CD8-positive, alpha-beta memory T cell (primary cell): ENCODE data around the gene GYG2. TPM values are rescaled to one million over a fixed set of nuclear protein-coding genes. Genes with fewer than 3 reads are reported as not detected.
"Not testable (repeated sequence)": the region's sequence is repeated elsewhere in the genome, so short reads cannot be mapped to it uniquely, and the experiment has no call there.

Source experiments
- CTCF ChIA-PET: fragments of 350-600 bp; sonication (Branson Sonifier 250); formaldehyde crosslinking; loops from one replicate; lab custom pipeline; 2021; ENCODE audit warnings: antibody characterized with exemption; lab: Charles Lee
- POLR2A ChIA-PET: fragments of 350-600 bp; sonication (Branson Sonifier 250); formaldehyde crosslinking; loops from one replicate; lab custom pipeline; 2021; ENCODE audit warnings: antibody characterized with exemption; lab: Charles Lee
- DNase-seq, 5 donors: peaks; one replicate each; pipeline versions ENCODE4 v3.0.0 to v3.0.0-alpha.2; 2020 to 2022; ENCODE audit warnings: mixed read lengths in 1 of 5
- H3K27ac ChIP-seq: one replicate; pipeline ENCODE4 v1.7.0; 2013; ENCODE audit warnings: low read depth, mild to moderate bottlenecking, low read length, moderate library complexity
- H3K27me3 ChIP-seq: 2 replicates; pipeline ENCODE4 v1.7.0; 2013; ENCODE audit warnings: low read length, mild to moderate bottlenecking; ENCODE audit not compliant: insufficient read depth, poor library complexity, severe bottlenecking
- H3K36me3 ChIP-seq: 2 replicates; pipeline ENCODE4 v1.7.0; 2013; ENCODE audit warnings: mild to moderate bottlenecking, low read length, moderate library complexity; ENCODE audit not compliant: insufficient read depth
- H3K4me1 ChIP-seq: 2 replicates; pipeline ENCODE4 v1.7.0; 2013; ENCODE audit warnings: mild to moderate bottlenecking, low read length, moderate library complexity; ENCODE audit not compliant: insufficient read depth
- H3K4me3 ChIP-seq: 2 replicates; pipeline ENCODE4 v1.7.0; 2013; ENCODE audit warnings: mild to moderate bottlenecking, low read length
- H3K9me3 ChIP-seq: 2 replicates; pipeline ENCODE4 v1.7.0; 2013; ENCODE audit warnings: mild to moderate bottlenecking, low read length
- H3K27ac Mint-ChIP-seq, 8 donors: one replicate each; pipeline ENCODE4 v1.8.0; 2020 to 2021; ENCODE audit warnings: mixed read lengths in 8 of 8, mild to moderate bottlenecking in 6 of 8, inconsistent platforms in 3 of 8, moderate library complexity in 3 of 8
- H3K27me3 Mint-ChIP-seq, 2 donors: one replicate each; pipeline ENCODE4 v1.8.0; 2020 to 2021; ENCODE audit warnings: mixed read lengths in 2 of 2, mild to moderate bottlenecking in 1 of 2, moderate library complexity in 1 of 2
- H3K36me3 Mint-ChIP-seq, 3 donors: one replicate each; pipeline ENCODE4 v1.8.0; 2020 to 2021; ENCODE audit warnings: mixed read lengths in 3 of 3, inconsistent platforms in 1 of 3, mild to moderate bottlenecking in 1 of 3
- H3K4me1 Mint-ChIP-seq, 3 donors: one replicate each; pipeline ENCODE4 v1.8.0; 2020 to 2021; ENCODE audit warnings: mixed read lengths in 3 of 3, inconsistent platforms in 1 of 3, mild to moderate bottlenecking in 1 of 3
- H3K4me3 Mint-ChIP-seq, 7 donors: one replicate each; pipeline ENCODE4 v1.8.0; 2020 to 2021; ENCODE audit warnings: mixed read lengths in 7 of 7, mild to moderate bottlenecking in 6 of 7, moderate library complexity in 4 of 7, inconsistent platforms in 2 of 7
- H3K9me3 Mint-ChIP-seq, 5 donors: one replicate each; pipeline ENCODE4 v1.8.0; 2020 to 2022; ENCODE audit warnings: mixed read lengths in 5 of 5, mild to moderate bottlenecking in 3 of 5, moderate library complexity in 2 of 5, inconsistent platforms in 1 of 5
- polyA plus RNA-seq: library from polyadenylated mRNA; unstranded; fragments of 300-500 nt; fragmentation: Illumina TruSeq; gene quantifications from one replicate; pipeline ENCODE4 v1.2.3, GENCODE V29; 2021
- total RNA-seq, 2 experiments: library from RNA; stranded (reverse); gene quantifications; one replicate each; pipeline ENCODE4 v1.2.3, GENCODE V29; 2021

GYG2 gene
- total and polyA plus RNA-seq, 3 experiments from 2014 or later = not detected

DNA sequence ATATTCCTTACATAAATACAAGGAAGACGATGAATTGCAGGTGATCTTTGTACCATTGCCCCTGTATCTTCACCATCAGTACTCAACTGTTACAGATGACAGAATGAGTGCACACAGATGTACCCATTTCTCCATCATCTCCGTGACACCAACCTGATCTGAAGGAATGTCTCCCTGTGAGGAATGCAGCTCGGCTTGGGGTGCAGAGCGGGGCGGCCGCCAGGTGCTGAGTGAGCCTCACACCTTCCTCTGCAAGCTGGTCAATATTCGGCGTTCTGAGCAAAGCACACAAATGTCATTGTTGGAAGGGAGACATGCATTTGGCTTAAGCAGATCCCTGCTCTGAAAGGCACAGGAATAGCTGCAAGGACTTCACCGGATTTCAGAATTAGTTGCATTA, 93.0 kb downstream of the GYG2 start:
- Mint-ChIP-seq H3K4me1 (no peaks in the 10 kb centered on the region), H3K9me3 (no peaks in the 10 kb centered on the region), H3K27me3 (no peaks in the 10 kb centered on the region), H3K36me3 (peaks cover 3 to 10% (median 3%) of the 10 kb centered on the region in 3 donors), H3K27ac (no peak overlapping the region), H3K4me3 (no peak overlapping the region)
- no peak for DNase-seq
- POLR2A ChIA-PET = no interaction called here
- Histone ChIP-seq H3K27me3 (no peaks in the 10 kb centered on the region), H3K4me1 (no peaks in the 10 kb centered on the region), H3K4me3 (no peak overlapping the region), H3K27ac (no peak overlapping the region), H3K9me3 (no peaks in the 10 kb centered on the region), H3K36me3 (no peaks in the 10 kb centered on the region)
- CTCF ChIA-PET = no interaction called here

DNA sequence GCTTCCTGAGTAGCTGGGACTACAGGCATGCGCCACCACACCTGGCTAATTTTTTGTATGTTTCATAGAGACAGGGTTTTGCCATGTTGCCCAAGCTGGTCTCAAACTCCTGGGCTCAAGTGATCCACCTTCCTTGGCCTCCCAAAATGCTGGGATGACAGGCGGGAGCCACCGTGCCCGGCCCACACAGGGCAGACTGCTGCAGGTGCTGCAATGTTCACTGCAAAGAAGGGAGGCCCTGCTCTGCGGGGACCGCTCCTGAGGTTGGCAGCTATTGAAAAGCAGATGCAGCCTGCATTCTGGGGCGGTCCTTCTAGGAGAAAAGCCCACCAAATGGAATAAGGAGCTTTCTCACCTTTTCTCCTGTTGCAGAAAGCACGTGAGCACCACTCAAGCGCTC, 95.4 kb downstream of the GYG2 start:
- no peaks in the 10 kb centered on the region for H3K4me1 ChIP-seq
- no peak overlapping the region for H3K27ac ChIP-seq
- no peaks in the 10 kb centered on the region for H3K36me3 ChIP-seq
- Mint-ChIP-seq H3K4me3 (no peak overlapping the region), H3K27me3 (peaks cover 0 to 2% of the 10 kb centered on the region in 2 donors), H3K9me3 (no peaks in the 10 kb centered on the region), H3K27ac (no peak overlapping the region), H3K36me3 (peaks cover 3 to 10% (median 4%) of the 10 kb centered on the region in 3 donors), H3K4me1 (no peaks in the 10 kb centered on the region)
- no peaks in the 10 kb centered on the region for H3K9me3 ChIP-seq
- ChIA-PET CTCF (no interaction called here), POLR2A (no interaction called here)
- DNase-seq = no peak
- no peak overlapping the region for H3K4me3 ChIP-seq
- no peaks in the 10 kb centered on the region for H3K27me3 ChIP-seq

DNA sequence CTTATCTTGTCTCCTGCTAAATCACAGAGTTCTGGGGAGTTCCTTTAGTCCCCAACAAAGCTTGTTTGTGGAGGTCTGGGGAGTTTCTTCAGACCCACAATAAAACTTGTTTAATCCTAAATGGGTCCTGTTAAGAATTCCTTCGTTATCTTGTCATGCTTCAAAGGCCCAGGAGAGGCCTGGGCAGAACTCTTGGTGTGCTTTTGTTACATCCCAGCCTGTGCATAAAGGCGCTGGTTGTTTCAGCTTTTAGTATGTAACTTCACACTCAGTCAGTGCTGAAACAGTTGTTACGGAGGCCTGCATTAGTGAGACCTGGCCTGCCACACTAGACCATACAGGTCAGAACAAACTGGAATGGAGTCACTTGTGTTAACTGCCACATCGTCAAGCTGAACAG, 97.5 kb downstream of the GYG2 start:
- H3K4me1 ChIP-seq, POLR2A ChIA-PET, H3K9me3 ChIP-seq, H3K4me3 ChIP-seq, H3K4me1 Mint-ChIP-seq, H3K36me3 Mint-ChIP-seq, H3K27me3 ChIP-seq, H3K36me3 ChIP-seq, H3K27ac ChIP-seq, H3K9me3 Mint-ChIP-seq, H3K27me3 Mint-ChIP-seq, DNase-seq, CTCF ChIA-PET: not testable (repeated sequence)
- H3K4me3 Mint-ChIP-seq = peak overlapping the region in 2 of 7 donors; percentile 53 to 68
- peak overlapping the region in 1 of 8 donors; percentile 70 for H3K27ac Mint-ChIP-seq

DNA sequence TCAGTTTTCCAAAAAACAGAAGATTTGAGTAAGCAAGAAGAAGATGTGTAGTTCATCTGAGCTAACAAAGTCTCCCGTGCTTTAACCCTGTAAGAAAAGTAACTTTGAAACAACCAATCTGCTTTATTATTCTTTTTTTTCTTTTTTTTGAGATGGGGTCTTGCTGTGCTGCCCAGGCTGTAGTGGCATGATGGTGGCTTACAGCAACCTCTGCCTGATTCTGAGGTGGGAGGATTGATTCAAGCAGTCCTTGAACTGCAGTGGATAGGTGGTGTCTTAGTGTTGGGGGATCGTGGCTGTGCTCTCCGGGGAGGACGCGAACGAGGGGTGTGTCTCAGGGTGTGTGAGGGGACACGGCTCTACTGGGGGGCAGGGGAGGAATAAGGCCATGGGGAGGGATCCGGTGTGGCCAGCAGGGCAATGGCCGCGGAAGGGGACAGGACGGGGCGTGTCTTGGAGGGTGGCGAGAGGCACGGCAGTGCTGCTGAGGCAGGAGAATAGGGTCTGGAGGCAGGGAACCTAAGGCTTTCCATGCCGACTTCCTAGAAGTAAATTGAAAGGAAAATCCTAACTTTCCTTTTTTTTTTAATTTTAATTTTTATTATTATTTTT, 98.0 kb downstream of the GYG2 start:
- ChIA-PET POLR2A (no interaction called here), CTCF (no interaction called here)
- Histone ChIP-seq H3K4me1 (no peaks in the 10 kb centered on the region), H3K36me3 (no peaks in the 10 kb centered on the region), H3K9me3 (no peaks in the 10 kb centered on the region), H3K27ac (no peak overlapping the region), H3K27me3 (no peaks in the 10 kb centered on the region), H3K4me3 (no peak overlapping the region)
- Mint-ChIP-seq H3K36me3 (peaks cover 0 to 4% (median 3%) of the 10 kb centered on the region in 3 donors), H3K27me3 (peaks cover 0 to 4% of the 10 kb centered on the region in 2 donors), H3K4me1 (peaks cover 0 to 7% (median 5%) of the 10 kb centered on the region in 3 donors), H3K27ac (peak overlapping the region in 4 of 8 donors; percentile 4 to 76 (median 44)), H3K9me3 (peaks cover 0 to 9% (median 0%) of the 10 kb centered on the region in 5 donors), H3K4me3 (peak overlapping the region in 6 of 7 donors; percentile 4 to 68 (median 47))
- no peak for DNase-seq

DNA sequence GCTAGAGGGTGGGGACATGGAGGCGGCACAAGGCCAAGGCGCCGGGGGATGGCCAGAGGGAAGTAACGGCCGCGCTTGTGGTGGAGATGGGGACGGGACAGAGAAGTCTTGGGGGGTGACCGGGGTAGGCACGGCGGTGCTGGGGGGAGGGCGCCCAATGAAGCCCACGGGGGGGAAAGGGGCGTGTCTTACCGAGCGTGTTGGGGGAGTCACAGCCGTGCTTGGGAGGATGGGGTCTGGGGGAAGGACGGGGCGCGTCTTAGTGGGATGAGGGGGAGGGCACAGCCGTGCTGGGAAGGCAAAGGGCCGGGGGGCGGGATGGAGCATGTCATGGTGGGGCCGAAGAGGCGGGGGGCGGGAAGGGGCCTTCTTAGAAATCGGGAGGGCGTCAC, 99.5 kb downstream of the GYG2 start:
- CTCF ChIA-PET = no interaction called here
- H3K4me1 Mint-ChIP-seq = peaks cover 0 to 7% (median 5%) of the 10 kb centered on the region in 3 donors
- POLR2A ChIA-PET = no interaction called here
- peak in 2 of 5 donors; percentile 0 to 43 for DNase-seq
- H3K27me3 Mint-ChIP-seq = peaks cover 0 to 6% of the 10 kb centered on the region in 2 donors
- H3K36me3 Mint-ChIP-seq = peaks cover 0 to 4% (median 2%) of the 10 kb centered on the region in 3 donors
- Histone ChIP-seq H3K4me1 (no peaks in the 10 kb centered on the region), H3K36me3 (no peaks in the 10 kb centered on the region), H3K4me3 (no peak overlapping the region), H3K27ac (no peak overlapping the region), H3K9me3 (no peaks in the 10 kb centered on the region), H3K27me3 (no peaks in the 10 kb centered on the region)
- peak overlapping the region in 4 of 8 donors; percentile 29 to 71 (median 52) for H3K27ac Mint-ChIP-seq
- H3K9me3 Mint-ChIP-seq = peaks cover 0 to 11% (median 2%) of the 10 kb centered on the region in 5 donors
- H3K4me3 Mint-ChIP-seq = peak overlapping the region in 6 of 7 donors; percentile 67 to 92 (median 86)

DNA sequence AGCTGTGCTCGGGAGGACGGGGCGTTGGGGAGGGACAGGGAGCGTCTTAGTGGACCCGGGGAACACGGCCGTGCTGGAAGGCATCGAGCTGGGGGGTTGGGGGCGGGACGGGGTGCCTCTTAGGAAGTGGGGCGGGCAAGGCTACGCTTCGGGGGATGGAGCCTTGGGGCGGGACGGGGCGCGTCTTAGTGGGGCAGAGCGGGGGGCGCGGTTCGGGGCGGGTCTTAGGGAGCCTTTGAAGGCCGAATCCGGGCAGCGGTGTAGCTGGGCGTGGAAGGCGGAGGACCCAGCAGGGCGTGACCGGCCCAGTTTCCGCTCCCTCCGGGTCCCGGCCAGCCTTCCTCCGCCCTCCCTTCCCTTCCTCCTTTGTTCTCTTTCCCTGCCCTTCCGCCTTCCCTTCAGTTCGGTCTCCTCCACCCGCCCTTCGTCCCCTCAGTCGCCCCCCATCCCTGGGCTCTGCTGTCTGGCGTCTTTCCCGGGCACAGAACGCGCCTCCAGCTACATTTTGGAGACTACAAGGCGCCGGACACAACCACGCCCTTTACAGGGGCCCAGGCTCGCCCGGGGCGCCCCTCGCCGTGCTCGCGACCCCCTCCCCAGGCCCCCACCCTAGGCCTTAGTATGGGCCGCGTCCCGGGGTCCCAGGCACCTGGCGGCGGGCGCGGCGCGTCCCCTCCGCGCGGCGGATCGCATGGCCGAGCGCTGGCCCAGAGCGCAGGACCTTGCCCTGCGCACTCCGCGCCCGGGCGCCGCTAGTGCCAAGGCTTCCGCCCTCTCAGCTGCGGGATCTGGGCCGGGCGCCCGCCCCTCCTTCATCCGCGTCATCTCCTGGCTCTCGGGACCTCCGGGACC, 100.1 kb downstream of the GYG2 start, which contains the start of gene ARSD:
Gene ARSD, minus strand, starts transcription at position 757 of the 852 bp plus-strand sequence. Its CDS starts 64 bp downstream, at position 693.
- peaks cover 0 to 11% (median 2%) of the 10 kb centered on the region in 5 donors for H3K9me3 Mint-ChIP-seq
- Histone ChIP-seq H3K4me3 (no peak within 1 kb of the TSS), H3K27ac (no peak within 1 kb of the TSS), H3K4me1 (no peaks in the 10 kb centered on the region), H3K27me3 (no peaks in the 10 kb centered on the region), H3K9me3 (no peaks in the 10 kb centered on the region), H3K36me3 (no peaks in the 10 kb centered on the region)
- ChIA-PET POLR2A (no interaction called here), CTCF (no interaction called here)
- peaks cover 0 to 4% (median 2%) of the 10 kb centered on the region in 3 donors for H3K36me3 Mint-ChIP-seq
- H3K27me3 Mint-ChIP-seq = peaks cover 0 to 6% of the 10 kb centered on the region in 2 donors
- H3K27ac Mint-ChIP-seq = peak within 1 kb of the TSS in 7 of 8 donors; percentile 37 to 88 (median 70)
- H3K4me3 Mint-ChIP-seq = peak within 1 kb of the TSS; percentile 80 to 92 (median 85)
- peaks cover 0 to 7% (median 5%) of the 10 kb centered on the region in 3 donors for H3K4me1 Mint-ChIP-seq
- peak; percentile 19 to 66 (median 41) for DNase-seq

DNA sequence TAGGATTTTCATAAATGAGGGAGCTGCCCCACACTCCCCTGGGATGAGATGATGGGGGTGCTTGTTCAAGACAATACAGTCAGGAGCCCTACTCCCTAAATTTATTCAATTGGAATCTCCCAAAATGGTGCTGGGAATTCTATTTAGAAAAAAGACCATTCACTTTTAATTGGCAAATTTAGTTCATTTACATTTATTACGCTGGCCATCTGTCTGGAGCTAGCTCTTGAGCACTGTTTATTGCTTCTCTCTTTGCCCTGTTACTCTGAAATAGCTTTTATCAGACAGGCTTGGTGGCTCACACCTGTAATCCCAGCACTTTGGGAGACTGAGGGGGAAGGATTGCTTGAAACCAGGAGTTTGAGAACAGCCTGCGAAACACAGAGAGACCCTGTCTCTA, 102.4 kb downstream of the GYG2 start:
- ChIA-PET CTCF (no interaction called here), POLR2A (no interaction called here)
- peaks cover 0 to 11% (median 2%) of the 10 kb centered on the region in 5 donors for H3K9me3 Mint-ChIP-seq
- no peak overlapping the region for H3K4me3 ChIP-seq
- H3K27me3 Mint-ChIP-seq = peaks cover 4 to 6% of the 10 kb centered on the region in 2 donors
- no peaks in the 10 kb centered on the region for H3K27me3 ChIP-seq
- H3K4me1 ChIP-seq = no peaks in the 10 kb centered on the region
- no peak for DNase-seq
- H3K4me3 Mint-ChIP-seq = no peak overlapping the region
- H3K4me1 Mint-ChIP-seq = peaks cover 0 to 7% (median 5%) of the 10 kb centered on the region in 3 donors
- H3K36me3 Mint-ChIP-seq = peaks cover 0 to 4% (median 2%) of the 10 kb centered on the region in 3 donors
- no peaks in the 10 kb centered on the region for H3K9me3 ChIP-seq
- no peak overlapping the region for H3K27ac Mint-ChIP-seq
- no peaks in the 10 kb centered on the region for H3K36me3 ChIP-seq
- no peak overlapping the region for H3K27ac ChIP-seq

DNA sequence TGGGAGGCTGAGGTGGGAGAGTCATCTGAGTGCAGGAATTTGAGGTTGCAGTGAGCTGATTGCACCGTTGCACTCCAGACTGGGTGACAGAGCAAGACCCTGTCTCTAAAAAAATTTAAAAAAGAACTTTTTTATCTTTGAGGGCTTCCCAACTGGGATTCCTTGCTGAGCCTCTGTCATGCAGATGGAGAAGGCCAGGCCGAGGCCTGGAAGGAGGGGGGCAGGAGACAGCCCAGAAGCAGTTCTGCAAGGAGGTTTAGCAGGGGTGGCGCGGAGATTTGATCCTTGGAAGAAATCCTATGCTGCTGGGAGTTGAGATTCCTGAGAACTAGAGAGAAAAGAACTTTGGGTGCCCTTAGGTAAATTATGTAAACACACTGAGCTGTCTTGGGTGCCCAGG, 102.9 kb downstream of the GYG2 start:
- no peaks in the 10 kb centered on the region for H3K27me3 ChIP-seq
- no peak overlapping the region for H3K4me3 ChIP-seq
- no peak for DNase-seq
- peaks cover 0 to 11% (median 2%) of the 10 kb centered on the region in 5 donors for H3K9me3 Mint-ChIP-seq
- H3K36me3 Mint-ChIP-seq = peaks cover 0 to 2% (median 2%) of the 10 kb centered on the region in 3 donors
- peaks cover 6 to 7% of the 10 kb centered on the region in 2 donors for H3K27me3 Mint-ChIP-seq
- POLR2A ChIA-PET = no interaction called here
- H3K27ac Mint-ChIP-seq = no peak overlapping the region
- H3K4me3 Mint-ChIP-seq = no peak overlapping the region
- CTCF ChIA-PET = no interaction called here
- H3K36me3 ChIP-seq = no peaks in the 10 kb centered on the region
- no peaks in the 10 kb centered on the region for H3K4me1 ChIP-seq
- H3K27ac ChIP-seq = no peak overlapping the region
- H3K4me1 Mint-ChIP-seq = peaks cover 0 to 7% (median 5%) of the 10 kb centered on the region in 3 donors
- no peaks in the 10 kb centered on the region for H3K9me3 ChIP-seq
